Fibroblast of mammary gland (primary cell): ENCODE measurements around the gene MAPK14.

ENCODE experiments used
- DNase-seq: peaks from one replicate; pipeline ENCODE4 v3.0.0-alpha.2; 2010; ENCODE audit warnings: low read depth
- H3K4me3 ChIP-seq: 2 replicates; pipeline ENCODE4 v1.5.1; 2011; ENCODE audit warnings: low read depth, mild to moderate bottlenecking, low read length, moderate library complexity; ENCODE audit not compliant: control insufficient read depth
- CTCF ChIP-seq: conservative IDR thresholded peaks from 2 replicates; pipeline ENCODE4 v1.5.1; 2011; ENCODE audit warnings: low read depth, low read length, inconsistent platforms; ENCODE audit not compliant: control insufficient read depth, insufficient read depth

Gene MAPK14

GRCh38 chr6:36114798-36115408 is 87.3 kb downstream of the MAPK14 start:
- no peak for DNase-seq
- H3K4me3 ChIP-seq: no peak overlapping the region
- TF ChIP-seq CTCF: no peak

GRCh38 chr6:36115412-36115811 is 87.8 kb downstream of the MAPK14 start:
- no peak for DNase-seq
- TF ChIP-seq CTCF: no peak
- no peak overlapping the region for H3K4me3 ChIP-seq

- DNase-seq: no peak
- TF ChIP-seq CTCF: no peak
- H3K4me3 ChIP-seq: no peak overlapping the region
Measured at GRCh38 chr6:36116066-36116864, 88.7 kb downstream of the MAPK14 start.

GRCh38 chr6:36116943-36117342 is 89.3 kb downstream of the MAPK14 start:
- DNase-seq: no peak
- TF ChIP-seq CTCF: no peak
- H3K4me3 ChIP-seq: no peak overlapping the region

GRCh38 chr6:36117658-36118549 is 90.3 kb downstream of the MAPK14 start:
- no peak for TF ChIP-seq CTCF
- DNase-seq: no peak
- H3K4me3 ChIP-seq: no peak overlapping the region

- no peak overlapping the region for H3K4me3 ChIP-seq
- TF ChIP-seq CTCF: no peak
- peak; percentile 32 for DNase-seq
Measured at GRCh38 chr6:36118550-36119107, 91.0 kb downstream of the MAPK14 start.
